Stimulated activated CD8-positive, alpha-beta memory T cell treated with anti-CD3 and anti-CD28 coated beads, Interleukin-2, amount 100 ng/mL, for 1 hour (primary cell): ENCODE data around the gene WDR26.
"Not testable (repeated sequence)": the region's sequence is repeated elsewhere in the genome, so short reads cannot be mapped to it uniquely, and the experiment has no call there.

Source experiments
- DNase-seq, 2 donors: peaks; one replicate each; pipeline ENCODE4 v3.0.0-alpha.2; 2020; ENCODE audit warnings: low read depth in 2 of 2

WDR26 gene

DNA sequence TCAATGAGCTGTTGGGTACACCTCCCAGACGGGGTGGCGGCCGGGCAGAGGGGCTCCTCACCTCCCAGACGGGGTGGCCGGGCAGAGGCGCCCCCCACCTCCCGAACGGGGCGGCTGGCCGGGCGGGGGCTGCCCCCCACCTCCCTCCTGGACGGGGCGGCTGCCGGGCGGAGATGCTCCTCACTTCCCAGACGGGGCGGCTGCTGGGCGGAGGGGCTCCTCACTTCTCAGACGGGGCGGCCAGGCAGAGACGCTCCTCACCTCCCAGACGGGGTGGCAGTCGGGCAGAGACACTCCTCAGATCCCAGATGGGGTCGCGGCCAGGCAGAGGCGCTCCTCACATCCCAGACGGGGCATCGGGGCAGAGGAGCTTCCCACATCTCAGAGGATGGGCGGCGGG is 84.9 kb downstream of the WDR26 start:
- DNase-seq = not testable (repeated sequence)

DNA sequence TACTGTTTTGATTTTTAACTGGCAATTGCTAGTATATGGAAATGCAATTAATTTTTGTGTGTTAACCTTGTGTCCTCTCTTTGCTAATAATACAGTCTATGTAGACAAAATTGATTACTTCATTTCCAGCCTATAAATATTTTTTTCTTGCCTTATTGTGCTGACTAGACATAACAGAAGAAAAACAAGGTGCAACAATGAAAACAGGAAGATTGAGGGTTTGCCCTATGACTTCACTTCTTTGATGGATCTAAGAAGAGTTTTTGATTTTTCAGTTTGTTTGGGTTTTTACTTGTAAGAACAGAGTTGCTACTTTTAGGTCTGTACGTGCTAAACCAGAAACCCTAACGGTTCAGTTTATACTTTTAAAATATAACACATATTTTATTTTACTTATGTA is 86.5 kb downstream of the WDR26 start:
- no peak for DNase-seq

DNA sequence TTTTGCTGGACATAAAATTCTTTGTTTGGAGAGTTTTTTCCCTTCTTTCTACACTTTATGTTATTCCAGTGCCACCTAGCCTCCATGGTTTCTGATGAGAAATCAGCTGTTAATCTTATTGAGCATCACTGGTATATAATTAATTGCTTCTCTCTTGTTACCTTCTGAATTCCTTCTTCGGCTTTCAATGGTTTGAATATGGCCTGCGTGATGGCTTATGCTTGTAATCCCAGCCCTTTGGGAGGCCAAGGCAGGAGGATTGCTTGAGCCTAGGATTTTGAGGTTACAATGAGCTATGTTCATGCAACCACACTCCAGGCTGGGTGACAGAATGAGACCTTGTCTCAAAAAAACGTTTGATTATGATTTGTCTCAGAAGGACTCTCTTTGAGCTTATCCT is 90.9 kb downstream of the WDR26 start:
- no peak for DNase-seq

DNA sequence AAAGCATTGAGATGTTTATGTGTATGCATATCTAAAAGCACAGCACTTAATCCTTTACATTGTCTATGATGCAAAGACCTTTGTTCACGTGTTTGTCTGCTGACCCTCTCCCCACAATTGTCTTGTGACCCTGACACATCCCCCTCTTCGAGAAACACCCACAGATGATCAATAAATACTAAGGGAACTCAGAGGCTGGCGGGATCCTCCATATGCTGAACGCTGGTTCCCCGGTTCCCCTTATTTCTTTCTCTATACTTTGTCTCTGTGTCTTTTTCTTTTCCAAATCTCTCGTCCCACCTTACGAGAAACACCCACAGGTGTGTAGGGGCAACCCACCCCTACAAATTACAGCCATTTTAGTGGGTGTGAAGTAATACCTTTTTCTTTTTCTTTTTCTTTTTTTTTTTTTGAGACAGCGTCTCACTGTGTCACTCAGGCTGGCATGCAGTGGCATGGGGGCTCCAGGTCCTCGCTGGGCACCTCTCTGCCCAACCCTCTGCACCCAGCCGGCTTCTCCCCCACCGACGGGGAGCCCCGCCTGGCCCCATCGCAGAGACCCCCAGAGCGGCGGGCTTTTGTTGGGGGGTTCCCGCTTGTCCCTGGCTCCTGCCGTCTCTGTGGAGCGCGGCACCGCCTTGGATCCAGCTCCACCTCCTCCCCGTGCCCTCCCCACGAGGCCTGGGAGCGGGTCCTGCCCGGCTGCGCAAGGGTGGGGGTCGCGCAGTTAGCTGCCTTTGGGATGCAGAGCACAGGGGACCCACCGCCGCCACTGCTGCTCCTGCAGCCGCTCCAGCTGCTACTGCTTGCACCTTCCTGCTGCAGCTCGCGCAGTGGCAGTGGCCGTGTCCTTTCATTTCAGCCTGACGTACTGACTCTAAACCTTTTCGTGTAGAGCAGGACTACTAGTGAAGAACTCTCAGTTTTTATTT is 93.9 kb downstream of the WDR26 start:
- not testable (repeated sequence) for DNase-seq

DNA sequence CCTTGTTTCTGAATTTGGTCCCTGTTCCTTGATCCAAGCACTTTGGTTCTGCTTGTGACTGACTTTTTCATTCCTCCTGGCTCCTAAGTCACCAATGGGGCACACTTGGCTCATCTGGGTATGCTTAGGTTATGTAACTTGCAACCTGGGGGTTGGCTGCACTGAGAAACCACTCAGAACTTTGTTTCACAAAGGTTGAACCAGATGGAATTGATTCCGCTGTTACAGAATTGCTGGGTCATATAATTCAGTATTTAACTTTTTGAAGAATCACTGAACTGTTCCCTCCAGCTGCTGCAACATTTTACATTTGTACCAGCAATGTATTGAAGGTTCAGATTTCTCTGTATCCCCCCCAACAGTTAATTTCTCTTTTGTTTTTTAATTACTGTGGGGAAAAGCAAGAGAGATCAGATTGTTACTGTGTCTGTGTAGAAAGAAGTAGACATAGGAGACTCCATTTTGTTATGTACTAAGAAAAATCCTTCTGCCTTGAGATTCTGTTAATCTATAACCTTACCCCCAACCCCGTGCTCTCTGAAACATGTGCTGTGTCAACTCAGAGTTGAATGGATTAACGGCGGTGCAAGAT is 95.1 kb downstream of the WDR26 start:
- no peak for DNase-seq

DNA sequence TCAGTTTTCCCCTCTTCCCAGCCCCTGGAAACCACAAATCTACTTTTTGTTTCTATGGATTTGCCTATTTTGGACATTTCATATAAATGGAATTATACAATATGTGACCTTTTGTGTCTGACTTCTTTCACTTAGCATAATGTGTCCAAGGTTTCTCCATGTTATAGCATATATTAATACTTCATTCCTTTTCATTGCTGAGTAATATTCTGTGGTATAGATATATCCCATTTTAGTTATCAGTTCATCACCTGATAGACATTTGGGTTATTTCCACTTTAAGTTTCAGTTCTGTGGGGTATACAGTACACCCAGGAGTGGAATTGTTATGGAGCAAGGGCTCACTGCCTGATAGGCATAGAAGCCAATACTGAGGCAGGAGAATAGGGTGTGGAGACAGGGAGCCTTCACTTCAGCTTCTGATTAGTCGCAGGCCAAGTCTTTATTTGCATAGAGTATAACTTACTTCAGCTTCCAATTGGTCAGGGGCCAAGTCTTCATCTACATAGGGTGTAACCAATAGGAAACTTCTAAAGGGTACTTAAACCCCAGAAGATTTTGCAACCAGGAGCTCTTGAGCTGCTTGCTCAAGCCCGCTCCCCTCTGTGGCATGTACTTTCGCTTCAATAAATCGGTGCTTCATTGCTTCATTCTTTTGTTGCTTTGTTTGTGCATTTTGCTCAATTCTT is 96.3 kb downstream of the WDR26 start:
- no peak for DNase-seq
